Measurements from ENCODE around the gene KLK12.

DNA sequence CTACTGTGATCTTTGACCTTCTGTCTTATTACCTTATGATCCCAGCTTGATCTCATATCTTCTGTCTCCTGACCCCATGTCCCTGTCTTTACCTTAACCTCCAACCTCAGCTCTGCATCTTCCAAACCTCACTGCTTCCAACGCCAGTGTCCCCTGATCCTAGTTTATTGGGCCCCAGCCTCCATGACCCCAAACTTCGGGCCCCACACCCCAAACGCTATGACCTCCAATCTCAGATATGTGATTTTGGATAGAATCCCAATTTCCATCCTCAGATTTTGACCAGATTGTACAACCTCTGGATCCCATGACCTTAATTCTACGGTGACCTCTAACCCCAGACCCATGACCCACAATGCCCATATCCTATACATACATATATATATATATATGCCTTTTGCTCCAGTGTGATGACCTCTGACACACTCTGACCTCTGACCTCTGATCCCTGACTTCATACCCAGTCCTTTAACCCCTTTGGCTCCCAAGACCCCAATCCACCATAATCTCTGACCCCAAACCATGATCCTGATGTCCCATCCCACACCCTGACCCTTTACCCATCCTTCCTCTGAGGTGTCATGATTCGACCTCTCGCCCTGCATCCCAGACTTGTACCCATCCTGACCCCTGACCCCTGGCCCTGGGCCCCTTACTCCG, 3.5 kb downstream of the KLK12 start:
- TF ChIP-seq, protein P1, sequence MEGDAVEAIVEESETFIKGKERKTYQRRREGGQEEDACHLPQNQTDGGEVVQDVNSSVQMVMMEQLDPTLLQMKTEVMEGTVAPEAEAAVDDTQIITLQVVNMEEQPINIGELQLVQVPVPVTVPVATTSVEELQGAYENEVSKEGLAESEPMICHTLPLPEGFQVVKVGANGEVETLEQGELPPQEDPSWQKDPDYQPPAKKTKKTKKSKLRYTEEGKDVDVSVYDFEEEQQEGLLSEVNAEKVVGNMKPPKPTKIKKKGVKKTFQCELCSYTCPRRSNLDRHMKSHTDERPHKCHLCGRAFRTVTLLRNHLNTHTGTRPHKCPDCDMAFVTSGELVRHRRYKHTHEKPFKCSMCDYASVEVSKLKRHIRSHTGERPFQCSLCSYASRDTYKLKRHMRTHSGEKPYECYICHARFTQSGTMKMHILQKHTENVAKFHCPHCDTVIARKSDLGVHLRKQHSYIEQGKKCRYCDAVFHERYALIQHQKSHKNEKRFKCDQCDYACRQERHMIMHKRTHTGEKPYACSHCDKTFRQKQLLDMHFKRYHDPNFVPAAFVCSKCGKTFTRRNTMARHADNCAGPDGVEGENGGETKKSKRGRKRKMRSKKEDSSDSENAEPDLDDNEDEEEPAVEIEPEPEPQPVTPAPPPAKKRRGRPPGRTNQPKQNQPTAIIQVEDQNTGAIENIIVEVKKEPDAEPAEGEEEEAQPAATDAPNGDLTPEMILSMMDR (IDR thresholded peaks at IDR 0.05): no peak
- TF ChIP-seq POLR2A (IDR thresholded peaks at IDR 0.05): no peak
